Stimulated activated CD4-positive, alpha-beta T cell treated with anti-CD3 and anti-CD28 coated beads, Interleukin-1b, Interleukin-23, amount 100 ng/mL, for 1 hour (primary cell): ENCODE data around the gene RAP1A.
A peak's percentile ranks its signal among the peaks of the same experiment; 100 is the strongest.
"Not testable (repeated sequence)": the region's sequence is repeated elsewhere in the genome, so short reads cannot be mapped to it uniquely, and the experiment has no call there.

Experiments
- DNase-seq, 2 donors: peaks; one replicate each; pipeline ENCODE4 v3.0.0-alpha.2; 2020; ENCODE audit warnings: low read depth in 2 of 2

RAP1A gene

GRCh38 chr1:111598544-111598943, 21.0 kb upstream of the RAP1A start:
- no peak for DNase-seq

- DNase-seq: no peak
Observed at GRCh38 chr1:111599781-111600693, 19.6 kb upstream of the RAP1A start.

- no peak for DNase-seq
Observed at GRCh38 chr1:111600886-111601386, 18.7 kb upstream of the RAP1A start.

- DNase-seq: no peak
Observed at GRCh38 chr1:111602302-111602701, 17.3 kb upstream of the RAP1A start.

- no peak for DNase-seq
Observed at GRCh38 chr1:111602974-111603373, 16.6 kb upstream of the RAP1A start.

- peak; percentile 39 to 49 for DNase-seq
Observed at GRCh38 chr1:111603979-111604378, 15.6 kb upstream of the RAP1A start.

- DNase-seq: no peak
Observed at GRCh38 chr1:111604931-111605330, 14.7 kb upstream of the RAP1A start.

- DNase-seq: no peak
Observed at GRCh38 chr1:111605576-111605975, 14.0 kb upstream of the RAP1A start.

GRCh38 chr1:111606457-111607215, 13.0 kb upstream of the RAP1A start:
- DNase-seq: not testable (repeated sequence)

- DNase-seq: not testable (repeated sequence)
Observed at GRCh38 chr1:111608528-111608927, 11.1 kb upstream of the RAP1A start.

GRCh38 chr1:111611986-111612385, 7.6 kb upstream of the RAP1A start:
- no peak for DNase-seq

- peak; percentile 26 to 29 for DNase-seq
Observed at GRCh38 chr1:111615870-111616715, 3.5 kb upstream of the RAP1A start.

- DNase-seq: no peak
Observed at GRCh38 chr1:111618081-111618480, 1.5 kb upstream of the RAP1A start.

- no peak for DNase-seq
Observed at GRCh38 chr1:111618961-111619634, 491 bp upstream of the RAP1A start.

GRCh38 chr1:111620441-111620971, 917 bp downstream of the RAP1A start:
- DNase-seq: no peak

- peak in 1 of 2 donors; percentile 12 for DNase-seq
Observed at GRCh38 chr1:111621050-111621449, 1.5 kb downstream of the RAP1A start.

- DNase-seq: no peak
Observed at GRCh38 chr1:111622166-111622565, 2.6 kb downstream of the RAP1A start.

- no peak for DNase-seq
Observed at GRCh38 chr1:111624382-111624781, 4.8 kb downstream of the RAP1A start.

GRCh38 chr1:111625276-111625675, 5.7 kb downstream of the RAP1A start:
- no peak for DNase-seq

- DNase-seq: no peak
Observed at GRCh38 chr1:111628153-111628552, 8.6 kb downstream of the RAP1A start.
